ENCODE measurements around the gene NAP1L4.

GRCh38 chr11:3010004-3010403 is 17.9 kb upstream of the NAP1L4 start:
- TF ChIP-seq POLR2A (IDR thresholded peaks at IDR 0.05) (no peak), CTCF (IDR thresholded peaks at IDR 0.05) (no peak)

Data from right lobe of liver (tissue), 4 donors.